H1 (cell line): ENCODE measurements around the gene VOPP1. TPM values are rescaled to one million over a fixed set of nuclear protein-coding genes. Genes with fewer than 3 reads are reported as not detected.

Experiments
- CREB1 ChIP-seq: IDR thresholded peaks from 2 replicates; pipeline ENCODE4 v1.6.1; 2012; ENCODE audit warnings: inconsistent platforms
- SAP30 ChIP-seq: fragments of 300-600 bp; sonication (generic); IDR thresholded peaks from 2 replicates; pipeline ENCODE4 v1.7.1; 2012; ENCODE audit warnings: low read length, moderate library complexity, mild to moderate bottlenecking, inconsistent platforms; ENCODE audit not compliant: insufficient read depth, insufficient replicate concordance
- SIX5 ChIP-seq: IDR thresholded peaks from 2 replicates; pipeline ENCODE4 v1.6.1; 2011; ENCODE audit warnings: mild to moderate bottlenecking, low read depth, low read length
- polyA plus RNA-seq, 7 experiments: library from polyadenylated mRNA; depleted of rRNA in 3 of 7; stranded (reverse) in 5 of 7; unstranded in 2 of 7; fragments of >200 nt in 5 of 7; fragments of 200-250 nt in 2 of 7; gene quantifications; 1 replicate in 5 of 7; 2 replicates in 1 of 7; 4 replicates in 1 of 7; pipeline versions ENCODE4 v1.2.1 to v1.2.3, GENCODE V29; 2011 to 2013; ENCODE audit warnings: missing spikeins in 2 of 7, mixed read lengths in 2 of 7
- total RNA-seq: library from RNA; stranded (reverse); fragmentation: NEBNext Ultra II Directional; extraction: Animal tissue kit (Norgen Biotek cat#: 25700); gene quantifications from 2 replicates; pipeline ENCODE4 v1.2.1, GENCODE V29; 2021
- TF ChIP-seq, protein P1 (sequence below): fragments of 300-600 bp; sonication (generic); IDR thresholded peaks from 2 replicates; pipeline ENCODE4 v1.7.1; 2012; ENCODE audit warnings: low read length, moderate library complexity, mild to moderate bottlenecking, inconsistent platforms; ENCODE audit not compliant: insufficient replicate concordance

The VOPP1 gene
- total and polyA plus RNA-seq, 2 of the 8 experiments (the other 6 are each of a cell fraction or from before 2014, with no cell fraction given), result 44.7 to 83.0 TPM

DNA sequence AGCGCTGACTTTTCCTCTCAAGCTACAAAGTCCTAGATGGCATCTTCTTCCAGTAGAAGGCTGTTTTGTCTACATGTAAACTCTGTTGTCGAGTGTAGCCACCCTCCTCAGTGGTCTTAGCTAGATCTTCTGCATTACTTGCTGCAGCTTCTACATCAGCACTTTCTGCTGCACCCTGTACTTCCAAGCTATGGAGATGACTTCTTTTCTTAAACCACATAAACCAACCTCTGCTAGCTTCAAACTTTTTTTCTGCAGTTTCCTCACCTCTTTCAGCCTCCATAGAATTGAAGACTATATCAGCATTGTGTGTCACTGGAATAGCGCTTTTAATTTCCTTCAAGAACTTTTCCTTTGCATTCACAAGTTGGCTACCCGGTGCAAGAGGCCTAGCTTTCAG lies 119.3 kb downstream of the VOPP1 start (continued):
- TF ChIP-seq, protein P1, sequence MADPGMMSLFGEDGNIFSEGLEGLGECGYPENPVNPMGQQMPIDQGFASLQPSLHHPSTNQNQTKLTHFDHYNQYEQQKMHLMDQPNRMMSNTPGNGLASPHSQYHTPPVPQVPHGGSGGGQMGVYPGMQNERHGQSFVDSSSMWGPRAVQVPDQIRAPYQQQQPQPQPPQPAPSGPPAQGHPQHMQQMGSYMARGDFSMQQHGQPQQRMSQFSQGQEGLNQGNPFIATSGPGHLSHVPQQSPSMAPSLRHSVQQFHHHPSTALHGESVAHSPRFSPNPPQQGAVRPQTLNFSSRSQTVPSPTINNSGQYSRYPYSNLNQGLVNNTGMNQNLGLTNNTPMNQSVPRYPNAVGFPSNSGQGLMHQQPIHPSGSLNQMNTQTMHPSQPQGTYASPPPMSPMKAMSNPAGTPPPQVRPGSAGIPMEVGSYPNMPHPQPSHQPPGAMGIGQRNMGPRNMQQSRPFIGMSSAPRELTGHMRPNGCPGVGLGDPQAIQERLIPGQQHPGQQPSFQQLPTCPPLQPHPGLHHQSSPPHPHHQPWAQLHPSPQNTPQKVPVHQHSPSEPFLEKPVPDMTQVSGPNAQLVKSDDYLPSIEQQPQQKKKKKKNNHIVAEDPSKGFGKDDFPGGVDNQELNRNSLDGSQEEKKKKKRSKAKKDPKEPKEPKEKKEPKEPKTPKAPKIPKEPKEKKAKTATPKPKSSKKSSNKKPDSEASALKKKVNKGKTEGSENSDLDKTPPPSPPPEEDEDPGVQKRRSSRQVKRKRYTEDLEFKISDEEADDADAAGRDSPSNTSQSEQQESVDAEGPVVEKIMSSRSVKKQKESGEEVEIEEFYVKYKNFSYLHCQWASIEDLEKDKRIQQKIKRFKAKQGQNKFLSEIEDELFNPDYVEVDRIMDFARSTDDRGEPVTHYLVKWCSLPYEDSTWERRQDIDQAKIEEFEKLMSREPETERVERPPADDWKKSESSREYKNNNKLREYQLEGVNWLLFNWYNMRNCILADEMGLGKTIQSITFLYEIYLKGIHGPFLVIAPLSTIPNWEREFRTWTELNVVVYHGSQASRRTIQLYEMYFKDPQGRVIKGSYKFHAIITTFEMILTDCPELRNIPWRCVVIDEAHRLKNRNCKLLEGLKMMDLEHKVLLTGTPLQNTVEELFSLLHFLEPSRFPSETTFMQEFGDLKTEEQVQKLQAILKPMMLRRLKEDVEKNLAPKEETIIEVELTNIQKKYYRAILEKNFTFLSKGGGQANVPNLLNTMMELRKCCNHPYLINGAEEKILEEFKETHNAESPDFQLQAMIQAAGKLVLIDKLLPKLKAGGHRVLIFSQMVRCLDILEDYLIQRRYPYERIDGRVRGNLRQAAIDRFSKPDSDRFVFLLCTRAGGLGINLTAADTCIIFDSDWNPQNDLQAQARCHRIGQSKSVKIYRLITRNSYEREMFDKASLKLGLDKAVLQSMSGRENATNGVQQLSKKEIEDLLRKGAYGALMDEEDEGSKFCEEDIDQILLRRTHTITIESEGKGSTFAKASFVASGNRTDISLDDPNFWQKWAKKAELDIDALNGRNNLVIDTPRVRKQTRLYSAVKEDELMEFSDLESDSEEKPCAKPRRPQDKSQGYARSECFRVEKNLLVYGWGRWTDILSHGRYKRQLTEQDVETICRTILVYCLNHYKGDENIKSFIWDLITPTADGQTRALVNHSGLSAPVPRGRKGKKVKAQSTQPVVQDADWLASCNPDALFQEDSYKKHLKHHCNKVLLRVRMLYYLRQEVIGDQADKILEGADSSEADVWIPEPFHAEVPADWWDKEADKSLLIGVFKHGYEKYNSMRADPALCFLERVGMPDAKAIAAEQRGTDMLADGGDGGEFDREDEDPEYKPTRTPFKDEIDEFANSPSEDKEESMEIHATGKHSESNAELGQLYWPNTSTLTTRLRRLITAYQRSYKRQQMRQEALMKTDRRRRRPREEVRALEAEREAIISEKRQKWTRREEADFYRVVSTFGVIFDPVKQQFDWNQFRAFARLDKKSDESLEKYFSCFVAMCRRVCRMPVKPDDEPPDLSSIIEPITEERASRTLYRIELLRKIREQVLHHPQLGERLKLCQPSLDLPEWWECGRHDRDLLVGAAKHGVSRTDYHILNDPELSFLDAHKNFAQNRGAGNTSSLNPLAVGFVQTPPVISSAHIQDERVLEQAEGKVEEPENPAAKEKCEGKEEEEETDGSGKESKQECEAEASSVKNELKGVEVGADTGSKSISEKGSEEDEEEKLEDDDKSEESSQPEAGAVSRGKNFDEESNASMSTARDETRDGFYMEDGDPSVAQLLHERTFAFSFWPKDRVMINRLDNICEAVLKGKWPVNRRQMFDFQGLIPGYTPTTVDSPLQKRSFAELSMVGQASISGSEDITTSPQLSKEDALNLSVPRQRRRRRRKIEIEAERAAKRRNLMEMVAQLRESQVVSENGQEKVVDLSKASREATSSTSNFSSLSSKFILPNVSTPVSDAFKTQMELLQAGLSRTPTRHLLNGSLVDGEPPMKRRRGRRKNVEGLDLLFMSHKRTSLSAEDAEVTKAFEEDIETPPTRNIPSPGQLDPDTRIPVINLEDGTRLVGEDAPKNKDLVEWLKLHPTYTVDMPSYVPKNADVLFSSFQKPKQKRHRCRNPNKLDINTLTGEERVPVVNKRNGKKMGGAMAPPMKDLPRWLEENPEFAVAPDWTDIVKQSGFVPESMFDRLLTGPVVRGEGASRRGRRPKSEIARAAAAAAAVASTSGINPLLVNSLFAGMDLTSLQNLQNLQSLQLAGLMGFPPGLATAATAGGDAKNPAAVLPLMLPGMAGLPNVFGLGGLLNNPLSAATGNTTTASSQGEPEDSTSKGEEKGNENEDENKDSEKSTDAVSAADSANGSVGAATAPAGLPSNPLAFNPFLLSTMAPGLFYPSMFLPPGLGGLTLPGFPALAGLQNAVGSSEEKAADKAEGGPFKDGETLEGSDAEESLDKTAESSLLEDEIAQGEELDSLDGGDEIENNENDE, result no peak
- TF ChIP-seq SIX5 (no peak), CREB1 (no peak), SAP30 (no peak)
